ENCODE data around the gene EPC1.
"Not testable (repeated sequence)": the region's sequence is repeated elsewhere in the genome, so short reads cannot be mapped to it uniquely, and the experiment has no call there.

EPC1 gene

GRCh38 chr10:32266979-32267378 lies 80.0 kb downstream of the EPC1 start:
- DNase-seq, result no peak

DNA sequence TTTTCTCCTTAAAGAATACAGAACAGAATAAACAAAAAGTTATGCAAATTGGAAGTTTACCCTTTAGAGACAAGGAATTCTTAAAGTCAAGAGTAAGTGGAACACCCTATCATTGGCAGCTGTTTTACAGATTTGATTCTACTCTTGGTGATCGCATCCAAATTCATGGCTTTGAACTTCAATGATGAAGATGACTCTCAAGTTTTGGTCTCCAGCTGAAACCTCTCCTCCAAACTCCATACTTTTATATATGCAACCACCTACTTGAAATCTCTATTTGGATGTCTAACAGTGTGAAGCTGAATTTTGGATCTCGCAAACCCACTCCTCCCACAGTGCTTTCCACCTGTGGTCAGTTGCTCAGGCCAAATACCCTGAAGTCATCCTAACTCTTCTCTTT lies 80.4 kb downstream of the EPC1 start:
- no peak for DNase-seq

GRCh38 chr10:32265756-32266155 lies 81.2 kb downstream of the EPC1 start:
- DNase-seq, result no peak

GRCh38 chr10:32263300-32263699 lies 83.7 kb downstream of the EPC1 start:
- DNase-seq, result no peak

- no peak for DNase-seq
These were observed 87.4 kb downstream of the EPC1 start for GRCh38 chr10:32259551-32259950.

DNA sequence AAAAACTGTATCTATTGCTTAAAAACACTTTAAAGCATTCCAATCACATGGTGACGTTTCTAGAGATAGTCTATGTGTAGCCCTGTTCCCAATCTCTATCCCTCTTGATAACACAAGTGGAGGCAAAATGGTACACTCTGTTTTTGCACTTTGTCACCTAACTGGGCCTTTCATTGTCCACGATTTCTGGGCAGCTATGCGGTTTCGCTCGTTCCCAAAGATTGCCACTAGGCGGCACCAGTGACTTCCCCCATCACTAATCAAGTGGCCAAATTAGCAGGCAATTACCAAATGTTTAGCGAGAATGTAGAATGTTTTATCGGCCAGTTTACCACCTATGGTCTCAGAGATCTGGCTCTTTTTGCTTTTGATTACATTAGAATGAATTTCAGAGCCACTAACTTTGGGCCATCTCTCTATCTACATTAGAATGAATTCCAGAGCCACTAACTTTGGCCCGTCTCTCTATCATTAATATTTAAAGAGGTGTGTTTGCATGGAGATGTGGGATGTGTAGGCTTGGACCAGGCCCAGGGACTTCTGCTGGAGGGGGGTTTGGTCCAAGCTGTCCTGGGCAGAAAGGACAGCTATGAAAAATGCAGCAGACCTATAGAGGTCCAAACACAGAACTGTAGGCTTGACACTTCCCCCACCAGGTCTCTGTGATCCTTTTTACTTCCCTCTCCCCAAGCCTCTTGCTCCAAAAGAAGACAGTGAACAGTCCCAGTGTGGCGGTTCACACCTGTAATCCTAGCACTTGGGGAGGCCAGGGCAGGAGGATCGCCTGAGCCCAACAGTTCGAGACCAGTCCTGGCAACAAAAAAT lies 90.1 kb downstream of the EPC1 start:
- no peak for DNase-seq

DNA sequence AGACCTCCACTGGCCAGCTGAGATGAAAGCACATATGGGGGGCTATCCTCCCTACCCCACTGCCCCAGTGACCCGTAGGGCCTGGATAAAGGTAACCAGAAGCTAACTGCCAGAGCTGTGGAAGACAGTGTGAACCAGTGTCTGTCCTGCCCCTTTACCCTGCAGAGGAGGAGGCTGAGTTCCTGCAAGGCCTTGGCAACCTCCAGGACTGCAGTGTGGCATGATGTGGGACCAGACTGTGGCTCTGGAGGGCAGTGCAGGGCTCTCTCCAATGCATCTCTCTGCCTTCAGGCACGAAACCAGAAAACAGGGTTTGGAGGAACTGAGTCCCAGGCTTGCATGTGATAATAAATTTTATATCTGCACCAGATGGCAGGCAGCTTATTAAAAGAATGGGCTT lies 93.1 kb downstream of the EPC1 start:
- no peak for DNase-seq

DNA sequence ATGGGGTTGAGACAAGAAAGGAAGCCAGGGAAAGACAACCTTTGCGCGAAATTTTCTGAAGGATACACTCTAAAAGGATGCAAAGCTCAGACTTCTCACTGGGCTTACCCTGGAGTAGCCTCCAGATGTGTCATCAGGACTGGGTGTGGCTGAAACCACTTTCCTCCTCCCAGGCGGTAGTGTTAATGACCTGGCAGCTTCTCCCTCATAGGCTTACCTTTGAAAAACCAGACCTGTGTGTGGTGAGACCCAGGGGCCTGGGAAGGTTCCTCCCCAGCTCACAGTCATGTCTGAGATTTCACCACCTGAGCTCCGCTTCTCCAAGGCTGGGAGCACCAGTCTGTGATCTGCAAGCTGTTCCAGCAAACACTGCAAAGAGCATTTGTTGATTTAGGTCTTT lies 93.7 kb downstream of the EPC1 start:
- no peak for DNase-seq

DNA sequence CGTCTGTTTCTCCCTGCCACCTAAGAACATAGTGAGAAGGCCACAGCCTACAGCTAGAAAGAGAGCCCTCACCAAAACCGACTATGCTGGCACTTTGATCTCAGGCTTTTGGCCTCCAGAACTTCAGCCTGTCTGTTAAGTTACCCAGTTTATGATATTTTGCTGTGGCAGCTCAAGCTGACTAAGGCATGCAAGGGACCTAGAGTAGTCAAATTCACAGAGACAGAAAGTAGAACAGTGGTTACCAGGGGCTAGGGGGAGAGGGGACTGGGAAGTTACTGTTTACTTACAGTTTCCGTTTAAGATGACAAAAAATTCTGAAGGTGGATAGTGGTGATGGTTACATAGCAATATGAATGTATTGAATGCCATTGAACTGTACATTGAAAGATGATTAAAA lies 96.5 kb downstream of the EPC1 start:
- DNase-seq, result not testable (repeated sequence)

DNA sequence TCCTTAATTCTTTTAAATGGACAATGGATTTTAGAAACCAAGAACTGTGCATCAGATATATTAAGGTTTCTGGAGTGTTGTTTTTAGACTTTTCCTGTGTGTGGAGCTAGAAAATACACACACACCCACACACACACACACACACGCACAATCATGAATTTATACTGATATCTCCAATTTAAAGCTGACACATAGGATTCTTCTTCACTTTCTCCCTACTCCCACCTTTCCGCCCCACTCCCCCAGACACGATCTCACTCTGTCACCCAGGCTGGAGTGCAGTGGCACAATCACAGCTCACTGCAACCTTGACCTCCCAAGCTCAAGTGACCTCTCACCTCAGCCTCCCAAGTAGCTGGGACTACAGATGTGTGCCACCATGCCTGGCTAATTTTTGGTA lies 100.3 kb downstream of the EPC1 start:
- DNase-seq, result no peak

GRCh38 chr10:32245760-32246159 lies 101.2 kb downstream of the EPC1 start:
- no peak for DNase-seq

DNA sequence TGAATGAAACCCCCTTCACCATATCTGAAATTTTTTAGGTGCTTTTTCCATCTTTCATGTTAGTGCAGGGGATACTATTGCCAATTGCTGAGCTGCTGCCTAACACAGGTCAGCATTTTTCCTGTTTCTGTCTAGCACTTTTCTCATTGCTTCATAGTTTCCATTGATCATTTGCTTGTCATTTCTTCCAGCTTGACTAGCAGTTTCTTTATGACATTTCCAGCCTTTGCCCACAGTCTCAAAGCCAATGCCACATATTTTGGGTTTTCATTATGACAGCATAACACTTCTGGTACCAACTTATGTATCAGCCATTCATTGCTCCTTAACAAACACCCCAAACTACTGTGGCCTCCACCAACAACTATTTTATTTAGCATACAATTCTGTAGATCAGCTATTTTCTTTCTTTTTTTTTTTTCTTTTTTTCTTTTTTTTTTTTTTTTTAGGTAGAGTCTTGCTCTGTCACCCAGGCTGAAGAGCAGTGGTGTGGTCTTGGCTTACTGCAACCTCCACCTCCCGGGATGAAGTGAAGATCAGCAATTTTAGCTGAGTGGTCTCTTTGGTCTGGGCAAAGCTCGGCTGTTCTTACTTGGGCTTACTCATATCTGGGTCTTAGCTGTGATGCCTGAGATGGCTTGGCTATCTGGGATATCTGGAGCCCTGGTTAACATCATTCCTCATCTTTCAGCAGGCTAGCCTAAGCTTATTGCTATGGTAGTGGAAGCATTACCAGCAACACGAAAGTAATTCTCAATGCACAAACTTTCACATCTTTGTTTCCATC lies 102.3 kb downstream of the EPC1 start:
- DNase-seq, result no peak

- DNase-seq, result no peak
These were observed 102.9 kb downstream of the EPC1 start for GRCh38 chr10:32244011-32244410.

- DNase-seq, result no peak
These were observed 105.0 kb downstream of the EPC1 start for GRCh38 chr10:32241946-32242345.

- DNase-seq, result no peak
These were observed 106.5 kb downstream of the EPC1 start for GRCh38 chr10:32240471-32240870.

DNA sequence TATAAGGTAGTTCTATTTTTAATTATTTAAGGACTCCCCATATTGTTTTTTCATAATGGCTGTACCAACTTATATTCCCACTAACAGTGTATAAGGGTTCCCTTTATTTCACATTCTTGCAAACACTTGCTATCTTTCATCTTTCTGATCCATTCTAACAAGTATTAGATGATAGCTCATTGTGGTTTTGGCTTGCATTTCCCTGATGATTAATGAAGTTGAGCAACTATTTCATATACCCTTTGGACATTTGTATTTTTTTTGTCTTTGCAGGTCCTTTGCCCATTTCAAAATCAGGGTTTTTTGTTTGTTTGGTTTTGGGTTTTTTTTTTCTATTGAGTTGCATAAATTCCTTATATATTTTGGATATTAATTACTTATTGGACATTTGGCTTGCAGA lies 107.2 kb downstream of the EPC1 start:
- no peak for DNase-seq

GRCh38 chr10:32237644-32238345 lies 109.2 kb downstream of the EPC1 start:
- no peak for DNase-seq

DNA sequence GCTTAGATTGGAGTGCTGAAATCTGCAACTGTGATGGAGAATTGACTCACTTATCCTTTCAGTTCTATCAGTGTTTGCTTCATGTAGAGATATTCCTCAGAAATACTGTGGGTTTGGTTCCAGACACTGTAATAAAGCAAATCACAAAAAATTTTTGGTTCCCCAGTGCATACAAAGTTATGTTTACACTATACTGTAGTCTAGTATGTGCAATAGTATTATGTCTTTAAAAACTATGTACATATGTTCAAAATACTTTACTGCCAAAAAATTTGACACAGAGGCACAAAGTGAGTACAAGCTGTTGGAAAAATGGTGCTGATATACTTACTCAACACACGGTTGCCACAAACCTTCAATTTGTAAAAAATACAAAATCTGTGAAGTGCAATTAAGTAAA lies 112.5 kb downstream of the EPC1 start:
- DNase-seq, result no peak

- DNase-seq, result not testable (repeated sequence)
These were observed 113.6 kb downstream of the EPC1 start for GRCh38 chr10:32233375-32233774.

- DNase-seq, result no peak
These were observed 114.6 kb downstream of the EPC1 start for GRCh38 chr10:32232378-32232777.

DNA sequence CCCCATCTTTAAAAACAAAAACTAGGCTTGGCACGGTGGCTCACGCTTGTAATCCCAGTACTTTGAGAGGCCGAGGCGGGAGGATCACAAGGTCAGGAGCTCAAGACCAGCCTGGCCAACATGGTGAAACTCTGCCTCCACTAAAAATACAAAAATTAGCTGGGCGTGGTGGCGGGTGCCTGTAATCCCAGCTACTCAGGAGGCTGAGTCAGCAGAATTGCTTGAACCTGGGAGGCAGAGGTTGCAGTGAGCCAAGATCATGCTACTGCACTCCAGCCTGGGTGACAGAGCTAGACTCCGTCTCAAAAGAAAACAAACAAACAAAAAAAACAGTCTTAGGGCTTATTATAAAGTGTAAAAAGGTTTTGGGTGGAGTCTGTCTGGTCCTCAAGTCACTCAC lies 117.2 kb downstream of the EPC1 start:
- DNase-seq, result not testable (repeated sequence)

DNA sequence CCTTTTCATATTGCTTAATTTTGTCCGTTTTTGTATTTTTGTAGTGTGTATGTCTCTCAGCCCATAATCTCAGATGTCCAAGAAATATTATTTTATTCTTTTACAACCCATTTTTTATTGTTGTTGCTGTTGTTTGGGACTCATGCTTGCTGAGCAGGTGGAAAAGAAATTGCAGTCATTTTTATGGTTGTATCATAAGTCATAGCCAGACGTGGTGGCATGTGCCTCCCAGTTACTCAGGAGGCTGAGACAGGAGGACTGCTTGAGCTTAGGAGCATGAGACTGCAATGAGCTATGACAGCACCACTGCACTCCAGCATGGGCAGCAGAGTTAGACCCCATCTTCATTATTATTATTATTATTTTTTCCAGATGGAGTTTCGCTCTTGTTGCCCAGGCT lies 117.8 kb downstream of the EPC1 start:
- no peak for DNase-seq

DNA sequence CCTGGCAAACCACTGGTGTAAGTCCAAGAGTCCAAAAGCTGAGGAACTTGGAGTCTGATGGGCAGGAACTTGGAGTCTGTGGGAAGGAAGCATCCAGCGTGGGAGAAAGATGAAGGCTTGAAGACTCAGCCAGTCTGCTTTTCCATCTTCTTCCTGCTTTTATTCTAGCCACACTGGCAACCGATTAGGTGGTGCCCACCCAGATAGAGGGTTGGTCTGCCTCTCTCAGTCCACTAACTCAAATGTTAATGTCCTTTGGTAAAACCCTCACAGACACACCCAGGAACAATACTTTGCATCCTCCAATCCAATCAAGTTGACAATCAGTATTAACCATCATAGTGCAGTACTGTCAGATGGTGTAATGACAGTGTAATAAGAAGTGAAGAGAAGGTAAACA lies 119.2 kb downstream of the EPC1 start:
- DNase-seq, result no peak

- DNase-seq, result no peak
These were observed 120.3 kb downstream of the EPC1 start for GRCh38 chr10:32226624-32227023.

All from NCI-H1092 treated with DMSO at 0.1 percent for 48 hours (cell line).